ENCODE measurements around the gene ASCC1. TPM values are rescaled to one million over a fixed set of nuclear protein-coding genes. Genes with fewer than 3 reads are reported as not detected.
A peak's percentile ranks its signal among the peaks of the same experiment; 100 is the strongest.

The ASCC1 gene
- total and polyA plus RNA-seq, 7 donors, result 15.3 to 53.7 (median 21.5) TPM

GRCh38 chr10:72248468-72249151 is 32.5 kb upstream of the ASCC1 start:
- intact Hi-C loops (cut with DNase I), result loop anchor here (2.0 kb wide), 1 partner anchor 24 kb away; the partner anchor contains the start of gene DDIT4
- H3K36me3 ChIP-seq, result no peaks in the 10 kb centered on the region
- peak overlapping the region in 3 of 4 donors; percentile 15 to 36 (median 23) for H3K4me3 ChIP-seq
- peaks cover 0 to 98% (median 90%) of the 10 kb centered on the region in 4 donors for H3K4me1 ChIP-seq
- DNase-seq, result peak; percentile 95
- H3K27ac ChIP-seq, result peak overlapping the region; percentile 91 to 95 (median 91)
- H3K9me3 ChIP-seq, result no peaks in the 10 kb centered on the region
- no peaks in the 10 kb centered on the region for H3K27me3 ChIP-seq
- TF ChIP-seq EP300 (IDR thresholded peaks at IDR 0.05), result peak; percentile 87 to 97 (median 91)
- no peak for TF ChIP-seq CTCF (IDR thresholded peaks at IDR 0.05)
- TF ChIP-seq POLR2AphosphoS5 (IDR thresholded peaks at IDR 0.05), result peak; percentile 90 to 93 (median 92)
- TF ChIP-seq POLR2A (IDR thresholded peaks at IDR 0.05), result peak; percentile 24 to 28
- 11% methylated on average over 10 of the region's 10 CpGs for WGBS, 2 donors

GRCh38 chr10:72245949-72246525 is 30.0 kb upstream of the ASCC1 start:
- peaks cover 0 to 93% (median 91%) of the 10 kb centered on the region in 4 donors for H3K4me1 ChIP-seq

GRCh38 chr10:72244573-72245038 is 28.5 kb upstream of the ASCC1 start:
- Histone ChIP-seq H3K27ac (peak overlapping the region; percentile 91 to 95 (median 91)), H3K4me3 (no peak overlapping the region), H3K36me3 (no peaks in the 10 kb centered on the region), H3K9me3 (no peaks in the 10 kb centered on the region), H3K27me3 (no peaks in the 10 kb centered on the region), H3K4me1 (peaks cover 0 to 79% (median 77%) of the 10 kb centered on the region in 4 donors)
- DNase-seq, result no peak
- no peak for TF ChIP-seq CTCF (IDR thresholded peaks at IDR 0.05)
- TF ChIP-seq POLR2A (IDR thresholded peaks at IDR 0.05), result no peak
- TF ChIP-seq POLR2AphosphoS5 (IDR thresholded peaks at IDR 0.05), result no peak
- no peak for TF ChIP-seq EP300 (IDR thresholded peaks at IDR 0.05)
- 48 to 59% methylated on average over 5 of the region's 5 CpGs for WGBS, 2 donors
- intact Hi-C loops (cut with DNase I), result no loop called here

More at GRCh38 chr10:72245949-72246525, 30.0 kb upstream of the ASCC1 start:
- Histone ChIP-seq H3K27ac (peak overlapping the region; percentile 91 to 95 (median 91)), H3K27me3 (no peaks in the 10 kb centered on the region), H3K4me3 (no peak overlapping the region), H3K9me3 (no peaks in the 10 kb centered on the region), H3K36me3 (no peaks in the 10 kb centered on the region)
- TF ChIP-seq EP300 (IDR thresholded peaks at IDR 0.05), result no peak
- TF ChIP-seq POLR2A (IDR thresholded peaks at IDR 0.05), result no peak
- TF ChIP-seq CTCF (IDR thresholded peaks at IDR 0.05), result no peak
- TF ChIP-seq POLR2AphosphoS5 (IDR thresholded peaks at IDR 0.05), result peak in 1 of 4 donors; percentile 29
- 21 to 37% methylated on average over 3 of the region's 3 CpGs for WGBS, 2 donors
- intact Hi-C loops (cut with DNase I), result no loop called here
- DNase-seq, result no peak

- H3K9me3 ChIP-seq, result no peaks in the 10 kb centered on the region
- H3K27me3 ChIP-seq, result no peaks in the 10 kb centered on the region
- peak in 2 of 4 experiments; percentile 17 to 28 for TF ChIP-seq CTCF (IDR thresholded peaks at IDR 0.05)
- peak; percentile 75 to 85 (median 80) for TF ChIP-seq POLR2AphosphoS5 (IDR thresholded peaks at IDR 0.05)
- TF ChIP-seq EP300 (IDR thresholded peaks at IDR 0.05), result peak in 3 of 4 donors; percentile 39 to 70 (median 49)
- no peak for TF ChIP-seq POLR2A (IDR thresholded peaks at IDR 0.05)
- peak overlapping the region; percentile 91 to 95 (median 91) for H3K27ac ChIP-seq
- intact Hi-C loops (cut with DNase I), result no loop called here
- H3K4me1 ChIP-seq, result peaks cover 0 to 72% (median 71%) of the 10 kb centered on the region in 4 donors
- 36 to 66% methylated on average over 11 of the region's 11 CpGs for WGBS, 2 donors
- DNase-seq, result peak; percentile 93
- no peak overlapping the region for H3K4me3 ChIP-seq
- H3K36me3 ChIP-seq, result no peaks in the 10 kb centered on the region
These were observed 27.9 kb upstream of the ASCC1 start for GRCh38 chr10:72243822-72244437.

Measured in sigmoid colon (tissue), 7 donors.